Middle frontal gyrus (tissue), 1 donor: ENCODE data around the gene TMEM181.
"Not testable (repeated sequence)": the region's sequence is repeated elsewhere in the genome, so short reads cannot be mapped to it uniquely, and the experiment has no call there.

Source experiments
- DNase-seq: peaks from one replicate; pipeline ENCODE4 v3.0.0-alpha.2; 2015; ENCODE audit warnings: low spot score; ENCODE audit errors: extremely low spot score

The TMEM181 gene

GRCh38 chr6:158638324-158638854 is 78.5 kb downstream of the TMEM181 start:
- no peak for DNase-seq

GRCh38 chr6:158639056-158639455 is 79.2 kb downstream of the TMEM181 start:
- DNase-seq: no peak

- DNase-seq: no peak
These were observed 80.6 kb downstream of the TMEM181 start for GRCh38 chr6:158640519-158640918.

- DNase-seq: no peak
These were observed 82.3 kb downstream of the TMEM181 start for GRCh38 chr6:158642097-158642601.

GRCh38 chr6:158643836-158644230 is 83.9 kb downstream of the TMEM181 start:
- DNase-seq: no peak

GRCh38 chr6:158644231-158645063 is 84.6 kb downstream of the TMEM181 start, which contains the start of gene DYNLT1:
Gene DYNLT1 (minus strand): TSS chr6:158644743. CDS start chr6:158644708, 35 bp downstream.
- DNase-seq: peak; percentile 63

GRCh38 chr6:158645064-158646022 is 85.5 kb downstream of the TMEM181 start:
- DNase-seq: no peak

- no peak for DNase-seq
These were observed 86.4 kb downstream of the TMEM181 start for GRCh38 chr6:158646023-158646910.

- no peak for DNase-seq
These were observed 87.6 kb downstream of the TMEM181 start for GRCh38 chr6:158647501-158647900.

- no peak for DNase-seq
These were observed 88.8 kb downstream of the TMEM181 start for GRCh38 chr6:158648682-158649131.

GRCh38 chr6:158649289-158650143 is 89.6 kb downstream of the TMEM181 start, which contains the start of gene SYTL3:
Gene SYTL3 (plus strand): TSS chr6:158650054. CDS start chr6:158663269, 13,215 bp downstream.
- DNase-seq: no peak

GRCh38 chr6:158651981-158652737 is 92.3 kb downstream of the TMEM181 start:
- not testable (repeated sequence) for DNase-seq

- DNase-seq: no peak
These were observed 93.9 kb downstream of the TMEM181 start for GRCh38 chr6:158653577-158654354.

- no peak for DNase-seq
These were observed 94.6 kb downstream of the TMEM181 start for GRCh38 chr6:158654498-158654897.

GRCh38 chr6:158654960-158655489 is 95.1 kb downstream of the TMEM181 start:
- DNase-seq: no peak

GRCh38 chr6:158655569-158656450 is 95.9 kb downstream of the TMEM181 start:
- no peak for DNase-seq
